ENCODE measurements around the gene RPS3.
"Not testable (repeated sequence)": the region's sequence is repeated elsewhere in the genome, so short reads cannot be mapped to it uniquely, and the experiment has no call there.

RPS3 gene

GRCh38 chr11:75399344-75400145, at the start of gene RPS3:
Gene RPS3 (plus strand): TSS chr11:75399518. CDS start chr11:75399548, 30 bp downstream.
- peak; percentile 93 for DNase-seq

- no peak for DNase-seq
Measured at GRCh38 chr11:75349521-75350116, 49.7 kb upstream of the RPS3 start.

GRCh38 chr11:75350122-75350742, 49.1 kb upstream of the RPS3 start:
- DNase-seq: no peak

- peak; percentile 68 for DNase-seq
Measured at GRCh38 chr11:75350743-75351540, 48.4 kb upstream of the RPS3 start.

- DNase-seq: no peak
Measured at GRCh38 chr11:75351541-75351790, 47.9 kb upstream of the RPS3 start, which contains the start of gene ARRB1. Gene ARRB1 (minus strand): TSS chr11:75351661. CDS start chr11:75351607, 54 bp downstream.

- DNase-seq: peak; percentile 73
Measured at GRCh38 chr11:75351791-75352587, 47.3 kb upstream of the RPS3 start.

- DNase-seq: no peak
Measured at GRCh38 chr11:75352588-75353206, 46.6 kb upstream of the RPS3 start.

GRCh38 chr11:75355051-75355450, 44.3 kb upstream of the RPS3 start:
- DNase-seq: no peak

- no peak for DNase-seq
Measured at GRCh38 chr11:75356613-75357012, 42.7 kb upstream of the RPS3 start.

GRCh38 chr11:75362285-75362684, 37.0 kb upstream of the RPS3 start:
- not testable (repeated sequence) for DNase-seq

GRCh38 chr11:75365711-75366181, 33.6 kb upstream of the RPS3 start:
- no peak for DNase-seq

- DNase-seq: not testable (repeated sequence)
Measured at GRCh38 chr11:75366826-75367225, 32.5 kb upstream of the RPS3 start.

- DNase-seq: no peak
Measured at GRCh38 chr11:75369560-75370255, 29.6 kb upstream of the RPS3 start.

GRCh38 chr11:75371949-75372876, 27.1 kb upstream of the RPS3 start:
- no peak for DNase-seq

GRCh38 chr11:75373201-75373600, 26.1 kb upstream of the RPS3 start:
- DNase-seq: no peak

- no peak for DNase-seq
Measured at GRCh38 chr11:75374646-75375045, 24.7 kb upstream of the RPS3 start.

- DNase-seq: no peak
Measured at GRCh38 chr11:75375626-75376025, 23.7 kb upstream of the RPS3 start.

- no peak for DNase-seq
Measured at GRCh38 chr11:75376175-75376574, 23.1 kb upstream of the RPS3 start.

GRCh38 chr11:75378776-75379175, 20.5 kb upstream of the RPS3 start:
- not testable (repeated sequence) for DNase-seq

GRCh38 chr11:75380245-75380644, 19.1 kb upstream of the RPS3 start:
- DNase-seq: no peak
